H9 (cell line): ENCODE measurements around the gene EXOG. TPM values are rescaled to one million over a fixed set of nuclear protein-coding genes. Genes with fewer than 3 reads are reported as not detected.

Experiments used
- DNase-seq: peaks from one replicate; pipeline ENCODE4 v3.0.0-alpha.2; 2017
- H2AFZ ChIP-seq: one replicate; pipeline ENCODE4 v1.6.1; 2013; ENCODE audit warnings: mild to moderate bottlenecking, low read length, control low read depth, moderate library complexity
- H2AK5ac ChIP-seq: 2 replicates; pipeline ENCODE4 v1.6.1; 2013; ENCODE audit warnings: low read length, control low read depth, mixed read lengths; ENCODE audit not compliant: insufficient read length
- H2BK120ac ChIP-seq: one replicate; pipeline ENCODE4 v1.6.1; 2013; ENCODE audit warnings: low read depth, mild to moderate bottlenecking, low read length, control low read depth, inconsistent platforms; ENCODE audit not compliant: poor library complexity, severe bottlenecking
- H2BK12ac ChIP-seq: 2 replicates; pipeline ENCODE4 v1.6.1; 2013; ENCODE audit warnings: low read length, control low read depth, mixed read lengths, low read depth; ENCODE audit not compliant: insufficient read length
- H2BK15ac ChIP-seq: 2 replicates; pipeline ENCODE4 v1.6.1; 2013; ENCODE audit warnings: low read depth, low read length, control low read depth
- H2BK20ac ChIP-seq: one replicate; pipeline ENCODE4 v1.6.1; 2013; ENCODE audit warnings: low read depth, mild to moderate bottlenecking, low read length, control low read depth, inconsistent platforms; ENCODE audit not compliant: poor library complexity, severe bottlenecking
- H2BK5ac ChIP-seq: 2 replicates; pipeline ENCODE4 v1.6.1; 2013; ENCODE audit warnings: low read length, control low read depth, mixed read lengths; ENCODE audit not compliant: insufficient read length
- H3K14ac ChIP-seq: 2 replicates; pipeline ENCODE4 v1.6.1; 2013; ENCODE audit warnings: low read length, control low read depth; ENCODE audit not compliant: insufficient read depth
- H3K18ac ChIP-seq: 2 replicates; pipeline ENCODE4 v1.6.1; 2013; ENCODE audit warnings: low read depth, mild to moderate bottlenecking, mixed read lengths, low read length, control low read depth; ENCODE audit not compliant: insufficient read length
- H3K23ac ChIP-seq: 2 replicates; pipeline ENCODE4 v1.6.1; 2013; ENCODE audit warnings: low read length, control low read depth, mixed read lengths, low read depth; ENCODE audit not compliant: insufficient read length
- H3K23me2 ChIP-seq: 2 replicates; pipeline ENCODE4 v1.6.1; 2013; ENCODE audit warnings: low read depth, mild to moderate bottlenecking, mixed read lengths, low read length, control low read depth; ENCODE audit not compliant: insufficient read length, poor library complexity, severe bottlenecking
- H3K27ac ChIP-seq: 2 replicates; pipeline ENCODE4 v1.5.1; 2013; ENCODE audit warnings: low read length, control low read depth, mixed read lengths, low read depth; ENCODE audit not compliant: insufficient read length
- H3K27me3 ChIP-seq: 2 replicates; pipeline ENCODE4 v1.6.1; 2013; ENCODE audit warnings: low read length, control low read depth, inconsistent platforms; ENCODE audit not compliant: insufficient read depth
- H3K4ac ChIP-seq: 2 replicates; pipeline ENCODE4 v1.6.1; 2013; ENCODE audit warnings: low read depth, mild to moderate bottlenecking, control low read depth, inconsistent platforms, low read length, moderate library complexity
- H3K4me1 ChIP-seq: 2 replicates; pipeline ENCODE4 v1.6.1; 2013; ENCODE audit warnings: low read length, control low read depth, inconsistent platforms; ENCODE audit not compliant: insufficient read depth
- H3K4me2 ChIP-seq: 2 replicates; pipeline ENCODE4 v1.6.1; 2013; ENCODE audit warnings: low read length, control low read depth, mixed read lengths; ENCODE audit not compliant: insufficient read length, insufficient read depth
- H3K56ac ChIP-seq: 2 replicates; pipeline ENCODE4 v1.6.1; 2013; ENCODE audit warnings: low read depth, mild to moderate bottlenecking, mixed read lengths, low read length, control low read depth; ENCODE audit not compliant: insufficient read length
- H3K79me1 ChIP-seq: 2 replicates; pipeline ENCODE4 v1.6.1; 2013; ENCODE audit warnings: low read depth, mild to moderate bottlenecking, moderate library complexity, low read length, control low read depth, inconsistent platforms; ENCODE audit not compliant: insufficient read depth, poor library complexity, severe bottlenecking
- H3K79me2 ChIP-seq: 2 replicates; pipeline ENCODE4 v1.6.1; 2013; ENCODE audit warnings: low read length, control low read depth, inconsistent platforms; ENCODE audit not compliant: insufficient read depth
- H3K9ac ChIP-seq: 2 replicates; pipeline ENCODE4 v1.6.1; 2013; ENCODE audit warnings: low read length, control low read depth, mixed read lengths; ENCODE audit not compliant: insufficient read length; ENCODE audit errors: extremely low read depth
- H3K9me3 ChIP-seq: one replicate; pipeline ENCODE4 v1.6.1; 2013; ENCODE audit warnings: low read depth, low read length, inconsistent platforms; ENCODE audit not compliant: control insufficient read depth
- H3T11ph ChIP-seq: one replicate; pipeline ENCODE4 v1.6.1; 2013; ENCODE audit warnings: mild to moderate bottlenecking, low read length, control low read depth, inconsistent platforms
- H4K20me1 ChIP-seq: one replicate; pipeline ENCODE4 v1.6.1; 2013; ENCODE audit not compliant: control insufficient read depth, insufficient read length, insufficient read depth
- H4K5ac ChIP-seq: 2 replicates; pipeline ENCODE4 v1.6.1; 2013; ENCODE audit warnings: low read depth, mild to moderate bottlenecking, mixed read lengths, low read length, control low read depth; ENCODE audit not compliant: insufficient read length
- H4K8ac ChIP-seq: replicated peaks from 2 replicates; pipeline ENCODE4 v1.6.1; 2013; ENCODE audit warnings: low read length, control low read depth, mixed read lengths, low read depth; ENCODE audit not compliant: insufficient read length
- H4K91ac ChIP-seq: 2 replicates; pipeline ENCODE4 v1.6.1; 2013; ENCODE audit warnings: low read depth, mild to moderate bottlenecking, moderate library complexity, mixed read lengths, low read length, control low read depth; ENCODE audit not compliant: insufficient read length
- H3K27ac Mint-ChIP-seq, 3 experiments: 2 replicates in 2 of 3; 3 replicates in 1 of 3; pipeline ENCODE4 v1.8.0; 2020 to 2021; ENCODE audit warnings: mixed read lengths in 3 of 3, mild to moderate bottlenecking in 1 of 3, moderate library complexity in 1 of 3
- H3K27me3 Mint-ChIP-seq: 2 replicates; pipeline ENCODE4 v1.8.0; 2021; ENCODE audit warnings: low read depth, mild to moderate bottlenecking, moderate library complexity, mixed read lengths
- H3K36me3 Mint-ChIP-seq, 3 experiments: 2 replicates in 2 of 3; 3 replicates in 1 of 3; pipeline ENCODE4 v1.8.0; 2020 to 2021; ENCODE audit warnings: low read depth in 3 of 3, mixed read lengths in 3 of 3; ENCODE audit not compliant: insufficient read depth in 1 of 3
- H3K4me1 Mint-ChIP-seq, 2 experiments: 2 replicates each; pipeline ENCODE4 v1.8.0; 2020; ENCODE audit warnings: mixed read lengths in 2 of 2
- H3K4me3 Mint-ChIP-seq, 2 experiments: 2 replicates in 1 of 2; 3 replicates in 1 of 2; pipeline ENCODE4 v1.8.0; 2020 to 2021; ENCODE audit warnings: mild to moderate bottlenecking in 2 of 2, mixed read lengths in 2 of 2, moderate library complexity in 1 of 2
- H3K9me3 Mint-ChIP-seq, 2 experiments: 2 replicates in 1 of 2; 3 replicates in 1 of 2; pipeline ENCODE4 v1.8.0; 2020; ENCODE audit warnings: mild to moderate bottlenecking in 2 of 2, mixed read lengths in 2 of 2, moderate library complexity in 1 of 2
- WGBS: extraction: QIAGEN DNeasy Blood & Tissue Kit; methylation state at CpG from one replicate; pipeline ENCODE4 v1.1.7; 2013; ENCODE audit warnings: missing lambda C conversion rate, low lambda C conversion rate, mixed read lengths; ENCODE audit not compliant: insufficient read length; ENCODE audit errors: extremely low coverage; 5-methylcytosine and 5-hydroxymethylcytosine counted together
- total RNA-seq: library from RNA; stranded (reverse); gene quantifications from 2 replicates; pipeline ENCODE4 v1.2.1, GENCODE V29; 2021
- TF ChIP-seq, protein P1 (sequence below): fragments of 200-600 bp; sonication (generic); conservative IDR thresholded peaks from 3 replicates; pipeline ENCODE4 v1.8.0; 2021; ENCODE audit warnings: antibody characterized with exemption, mild to moderate bottlenecking

EXOG gene
- total RNA-seq, 1 experiment from 2014 or later: 14.1 TPM

DNA sequence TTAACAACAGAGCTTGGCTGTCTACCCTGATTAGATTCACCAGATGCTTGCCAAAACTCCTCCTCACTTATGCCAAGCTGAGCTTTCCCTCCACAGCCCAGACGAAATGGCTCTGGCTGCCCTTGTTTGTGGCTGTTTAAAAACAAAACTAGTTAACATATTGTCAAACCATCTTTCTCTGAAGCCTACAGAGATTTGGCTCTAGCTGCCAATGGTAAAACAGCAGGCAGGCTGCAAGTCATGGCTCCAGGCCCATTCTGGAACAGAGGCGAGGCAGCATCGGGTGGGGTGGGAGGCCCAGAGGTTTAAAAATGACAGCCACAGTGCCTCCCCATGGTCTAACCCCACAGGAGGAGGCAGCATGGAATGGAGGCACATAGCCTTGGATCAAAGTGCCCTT lies 77.4 kb downstream of the EXOG start:
- peak; percentile 25 for DNase-seq
- Mint-ChIP-seq H3K4me3 (no peak overlapping the region), H3K9me3 (no peaks in the 10 kb centered on the region; a peak in 1 of 5 replicates), H3K27me3 (no peaks in the 10 kb centered on the region; the same call in 1 of the 2 replicates), H3K27ac (no peak overlapping the region; a peak in 1 of 7 replicates), H3K4me1 (peaks cover 9 to 11% of the 10 kb centered on the region in 2 experiments), H3K36me3 (peaks cover 0 to 4% (median 0%) of the 10 kb centered on the region in 3 experiments; a peak in 4 of 7 replicates)
- no peak overlapping the region for H3K14ac ChIP-seq
- no peaks in the 10 kb centered on the region for H3K9me3 ChIP-seq
- H3K4me1 ChIP-seq: no peaks in the 10 kb centered on the region; the same call in 1 of the 2 replicates
- H3K18ac ChIP-seq: no peak overlapping the region
- no peak overlapping the region for H2BK15ac ChIP-seq
- H3K4me2 ChIP-seq: no peak overlapping the region
- no peak overlapping the region for H3K9ac ChIP-seq
- TF ChIP-seq, protein P1, sequence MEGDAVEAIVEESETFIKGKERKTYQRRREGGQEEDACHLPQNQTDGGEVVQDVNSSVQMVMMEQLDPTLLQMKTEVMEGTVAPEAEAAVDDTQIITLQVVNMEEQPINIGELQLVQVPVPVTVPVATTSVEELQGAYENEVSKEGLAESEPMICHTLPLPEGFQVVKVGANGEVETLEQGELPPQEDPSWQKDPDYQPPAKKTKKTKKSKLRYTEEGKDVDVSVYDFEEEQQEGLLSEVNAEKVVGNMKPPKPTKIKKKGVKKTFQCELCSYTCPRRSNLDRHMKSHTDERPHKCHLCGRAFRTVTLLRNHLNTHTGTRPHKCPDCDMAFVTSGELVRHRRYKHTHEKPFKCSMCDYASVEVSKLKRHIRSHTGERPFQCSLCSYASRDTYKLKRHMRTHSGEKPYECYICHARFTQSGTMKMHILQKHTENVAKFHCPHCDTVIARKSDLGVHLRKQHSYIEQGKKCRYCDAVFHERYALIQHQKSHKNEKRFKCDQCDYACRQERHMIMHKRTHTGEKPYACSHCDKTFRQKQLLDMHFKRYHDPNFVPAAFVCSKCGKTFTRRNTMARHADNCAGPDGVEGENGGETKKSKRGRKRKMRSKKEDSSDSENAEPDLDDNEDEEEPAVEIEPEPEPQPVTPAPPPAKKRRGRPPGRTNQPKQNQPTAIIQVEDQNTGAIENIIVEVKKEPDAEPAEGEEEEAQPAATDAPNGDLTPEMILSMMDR: no peak
- H2AFZ ChIP-seq: no peak overlapping the region
- no peak overlapping the region for H2BK20ac ChIP-seq
- no peak overlapping the region for H2AK5ac ChIP-seq
- H3K79me1 ChIP-seq: no peaks in the 10 kb centered on the region
- no peaks in the 10 kb centered on the region for H3K23me2 ChIP-seq
- H3K4ac ChIP-seq: no peak overlapping the region
- no CpG with 5 or more reads among the region's 3 CpGs for WGBS
- no peak overlapping the region for H4K5ac ChIP-seq
- H2BK12ac ChIP-seq: no peak overlapping the region
- no peak overlapping the region for H2BK5ac ChIP-seq
- H4K20me1 ChIP-seq: no peaks in the 10 kb centered on the region
- no peak overlapping the region for H3K27ac ChIP-seq
- H3K27me3 ChIP-seq: no peaks in the 10 kb centered on the region
- no peak overlapping the region for H2BK120ac ChIP-seq
- H3K56ac ChIP-seq: no peak overlapping the region
- H3K23ac ChIP-seq: no peak overlapping the region
- H4K8ac ChIP-seq: no peak overlapping the region
- H3T11ph ChIP-seq: no peak overlapping the region
- no peak overlapping the region for H4K91ac ChIP-seq
- H3K79me2 ChIP-seq: no peaks in the 10 kb centered on the region
